Activated naive CD4-positive, alpha-beta T cell treated with Interleukin-2 at 50 U/mL for 16 hours (primary cell): ENCODE measurements around the gene MOK.

Experiments used
- DNase-seq: peaks from one replicate; pipeline ENCODE4 v3.0.0-alpha.2; 2020

Gene MOK

GRCh38 chr14:102221026-102221425 is 83.9 kb downstream of the MOK start:
- no peak for DNase-seq

GRCh38 chr14:102220031-102220430 is 84.9 kb downstream of the MOK start:
- no peak for DNase-seq

GRCh38 chr14:102219316-102219715 is 85.6 kb downstream of the MOK start:
- DNase-seq = no peak

GRCh38 chr14:102218688-102219087 is 86.3 kb downstream of the MOK start:
- DNase-seq = no peak

- DNase-seq = no peak
Observed at GRCh38 chr14:102217987-102218421, 87.0 kb downstream of the MOK start.

- DNase-seq = no peak
Observed at GRCh38 chr14:102217399-102217798, 87.6 kb downstream of the MOK start.

- DNase-seq = no peak
Observed at GRCh38 chr14:102215576-102216250, 89.3 kb downstream of the MOK start.

GRCh38 chr14:102215071-102215470 is 89.9 kb downstream of the MOK start:
- DNase-seq = no peak

GRCh38 chr14:102213984-102214658 is 90.8 kb downstream of the MOK start:
- DNase-seq = no peak

GRCh38 chr14:102213470-102213869 is 91.5 kb downstream of the MOK start:
- no peak for DNase-seq

GRCh38 chr14:102212845-102213244 is 92.1 kb downstream of the MOK start:
- DNase-seq = no peak

- no peak for DNase-seq
Observed at GRCh38 chr14:102212356-102212755, 92.6 kb downstream of the MOK start.

- DNase-seq = no peak
Observed at GRCh38 chr14:102211240-102211639, 93.7 kb downstream of the MOK start.

- DNase-seq = no peak
Observed at GRCh38 chr14:102210421-102211042, 94.4 kb downstream of the MOK start.

GRCh38 chr14:102209224-102209966 is 95.6 kb downstream of the MOK start:
- DNase-seq = no peak

GRCh38 chr14:102208741-102209140 is 96.2 kb downstream of the MOK start:
- no peak for DNase-seq

GRCh38 chr14:102207831-102208365 is 97.1 kb downstream of the MOK start:
- no peak for DNase-seq

- DNase-seq = no peak
Observed at GRCh38 chr14:102206918-102207317, 98.0 kb downstream of the MOK start.

- no peak for DNase-seq
Observed at GRCh38 chr14:102205560-102205959, 99.4 kb downstream of the MOK start.

GRCh38 chr14:102203382-102203781 is 101.6 kb downstream of the MOK start:
- no peak for DNase-seq

- no peak for DNase-seq
Observed at GRCh38 chr14:102202944-102203343, 102.0 kb downstream of the MOK start.

- no peak for DNase-seq
Observed at GRCh38 chr14:102201776-102202175, 103.2 kb downstream of the MOK start.

GRCh38 chr14:102201353-102201738 is 103.6 kb downstream of the MOK start:
- DNase-seq = peak; percentile 12
